Glutamatergic neuron (in vitro differentiated cells): ENCODE results near the gene RPS6KA5. TPM values are rescaled to one million over a fixed set of nuclear protein-coding genes. Genes with fewer than 3 reads are reported as not detected.

ENCODE experiments used
- DNase-seq: peaks from one replicate; pipeline ENCODE4 v3.0.0; 2022
- H3K27ac Mint-ChIP-seq: one replicate; pipeline ENCODE4 v1.8.0; 2020; ENCODE audit warnings: mild to moderate bottlenecking, mixed read lengths, inconsistent platforms; ENCODE audit not compliant: unreplicated experiment
- H3K27me3 Mint-ChIP-seq: one replicate; pipeline ENCODE4 v1.8.0; 2020; ENCODE audit warnings: mild to moderate bottlenecking, moderate library complexity, mixed read lengths, inconsistent platforms; ENCODE audit not compliant: unreplicated experiment
- H3K36me3 Mint-ChIP-seq: one replicate; pipeline ENCODE4 v1.8.0; 2020; ENCODE audit warnings: mild to moderate bottlenecking, mixed read lengths, inconsistent platforms; ENCODE audit not compliant: unreplicated experiment
- H3K4me1 Mint-ChIP-seq: one replicate; pipeline ENCODE4 v1.8.0; 2020; ENCODE audit warnings: mild to moderate bottlenecking, low read depth, mixed read lengths, inconsistent platforms; ENCODE audit not compliant: unreplicated experiment
- H3K4me3 Mint-ChIP-seq: one replicate; pipeline ENCODE4 v1.8.0; 2020; ENCODE audit warnings: mild to moderate bottlenecking, mixed read lengths, inconsistent platforms; ENCODE audit not compliant: unreplicated experiment
- H3K9me3 Mint-ChIP-seq: one replicate; pipeline ENCODE4 v1.8.0; 2020; ENCODE audit warnings: mild to moderate bottlenecking, moderate library complexity, mixed read lengths, inconsistent platforms; ENCODE audit not compliant: unreplicated experiment
- total RNA-seq: library from RNA; stranded (reverse); fragmentation: NEBNext Ultra II Directional; extraction: Animal tissue kit (Norgen Biotek cat#: 25700); gene quantifications from one replicate; pipeline ENCODE4 v1.2.1, GENCODE V29; 2021; ENCODE audit not compliant: unreplicated experiment
- TF ChIP-seq, protein P1 (sequence below): fragments of 200-600 bp; sonication (generic); IDR thresholded peaks from one replicate; pipeline ENCODE4 v1.5.0; 2021; ENCODE audit not compliant: partially characterized antibody, unreplicated experiment

RPS6KA5 gene
- total RNA-seq, 1 donor from 2014 or later = 3.8 TPM

DNA sequence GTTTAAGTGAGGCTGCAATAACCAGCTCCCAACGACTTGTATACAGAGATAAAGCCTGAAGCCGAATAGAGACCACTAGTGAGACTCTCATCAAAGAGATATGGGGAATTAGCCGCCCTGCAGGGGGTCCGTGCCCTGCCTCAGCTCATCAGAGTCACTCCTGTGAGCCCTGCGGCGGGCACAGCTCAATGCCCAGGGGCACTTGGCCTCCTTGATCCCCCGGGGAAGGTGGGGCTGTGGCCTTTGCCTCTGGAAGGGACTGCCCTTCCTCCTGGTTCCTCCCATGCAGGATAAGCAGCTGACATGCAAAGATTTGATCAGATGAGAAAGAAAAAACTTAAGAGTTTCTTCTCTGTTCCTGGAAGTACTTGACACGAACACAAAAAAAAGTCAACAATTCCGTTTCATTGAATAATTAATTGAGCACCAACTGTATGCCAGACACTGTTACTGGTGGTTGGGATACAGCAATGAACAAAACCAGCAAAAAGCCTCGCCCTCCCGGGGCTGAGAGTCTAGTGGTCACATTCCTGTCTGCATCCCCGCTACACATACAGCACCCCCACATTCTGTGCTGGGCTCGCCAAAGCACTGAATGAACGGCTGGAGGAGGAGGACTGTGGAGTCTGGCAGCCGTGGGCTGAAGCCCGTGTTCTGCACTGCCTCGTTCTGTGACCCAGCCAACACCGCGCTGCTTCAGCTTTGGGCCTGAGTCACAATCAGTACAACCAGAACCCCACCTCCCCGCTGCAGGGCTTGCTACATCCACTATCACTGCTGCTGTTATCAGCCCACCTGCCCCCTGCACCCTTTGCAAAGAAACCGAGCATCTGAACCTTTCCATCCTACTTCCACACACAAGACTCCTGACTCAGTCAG, 254.5 kb downstream of the RPS6KA5 start:
- Mint-ChIP-seq H3K4me1 (peaks cover 19% of the 10 kb centered on the region), H3K27ac (no peak overlapping the region), H3K9me3 (peaks cover 6% of the 10 kb centered on the region), H3K36me3 (peaks cover 6% of the 10 kb centered on the region), H3K27me3 (peaks cover 21% of the 10 kb centered on the region), H3K4me3 (no peak overlapping the region)
- TF ChIP-seq, protein P1, sequence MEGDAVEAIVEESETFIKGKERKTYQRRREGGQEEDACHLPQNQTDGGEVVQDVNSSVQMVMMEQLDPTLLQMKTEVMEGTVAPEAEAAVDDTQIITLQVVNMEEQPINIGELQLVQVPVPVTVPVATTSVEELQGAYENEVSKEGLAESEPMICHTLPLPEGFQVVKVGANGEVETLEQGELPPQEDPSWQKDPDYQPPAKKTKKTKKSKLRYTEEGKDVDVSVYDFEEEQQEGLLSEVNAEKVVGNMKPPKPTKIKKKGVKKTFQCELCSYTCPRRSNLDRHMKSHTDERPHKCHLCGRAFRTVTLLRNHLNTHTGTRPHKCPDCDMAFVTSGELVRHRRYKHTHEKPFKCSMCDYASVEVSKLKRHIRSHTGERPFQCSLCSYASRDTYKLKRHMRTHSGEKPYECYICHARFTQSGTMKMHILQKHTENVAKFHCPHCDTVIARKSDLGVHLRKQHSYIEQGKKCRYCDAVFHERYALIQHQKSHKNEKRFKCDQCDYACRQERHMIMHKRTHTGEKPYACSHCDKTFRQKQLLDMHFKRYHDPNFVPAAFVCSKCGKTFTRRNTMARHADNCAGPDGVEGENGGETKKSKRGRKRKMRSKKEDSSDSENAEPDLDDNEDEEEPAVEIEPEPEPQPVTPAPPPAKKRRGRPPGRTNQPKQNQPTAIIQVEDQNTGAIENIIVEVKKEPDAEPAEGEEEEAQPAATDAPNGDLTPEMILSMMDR = no peak
- DNase-seq = no peak

DNA sequence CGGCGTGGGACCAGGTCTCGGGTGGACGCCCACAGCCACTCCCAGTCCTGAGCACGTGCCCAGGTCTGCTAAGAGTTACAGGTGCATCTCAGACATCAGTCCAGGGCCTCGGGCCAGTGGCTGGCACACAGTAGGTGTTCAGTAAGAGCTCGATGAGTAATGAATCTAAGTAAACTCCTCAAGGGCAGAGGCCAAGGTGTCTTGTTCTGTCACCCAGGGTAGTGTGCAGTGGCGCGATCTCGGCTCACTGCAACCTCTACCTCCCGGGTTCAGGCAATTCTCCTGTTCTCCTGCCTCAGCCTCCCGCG, 255.4 kb downstream of the RPS6KA5 start:
- Mint-ChIP-seq H3K9me3 (peaks cover 5% of the 10 kb centered on the region), H3K4me1 (peaks cover 11% of the 10 kb centered on the region), H3K36me3 (peaks cover 6% of the 10 kb centered on the region), H3K4me3 (no peak overlapping the region), H3K27me3 (peaks cover 16% of the 10 kb centered on the region), H3K27ac (no peak overlapping the region)
- no peak for DNase-seq
- TF ChIP-seq, protein P1 = no peak

DNA sequence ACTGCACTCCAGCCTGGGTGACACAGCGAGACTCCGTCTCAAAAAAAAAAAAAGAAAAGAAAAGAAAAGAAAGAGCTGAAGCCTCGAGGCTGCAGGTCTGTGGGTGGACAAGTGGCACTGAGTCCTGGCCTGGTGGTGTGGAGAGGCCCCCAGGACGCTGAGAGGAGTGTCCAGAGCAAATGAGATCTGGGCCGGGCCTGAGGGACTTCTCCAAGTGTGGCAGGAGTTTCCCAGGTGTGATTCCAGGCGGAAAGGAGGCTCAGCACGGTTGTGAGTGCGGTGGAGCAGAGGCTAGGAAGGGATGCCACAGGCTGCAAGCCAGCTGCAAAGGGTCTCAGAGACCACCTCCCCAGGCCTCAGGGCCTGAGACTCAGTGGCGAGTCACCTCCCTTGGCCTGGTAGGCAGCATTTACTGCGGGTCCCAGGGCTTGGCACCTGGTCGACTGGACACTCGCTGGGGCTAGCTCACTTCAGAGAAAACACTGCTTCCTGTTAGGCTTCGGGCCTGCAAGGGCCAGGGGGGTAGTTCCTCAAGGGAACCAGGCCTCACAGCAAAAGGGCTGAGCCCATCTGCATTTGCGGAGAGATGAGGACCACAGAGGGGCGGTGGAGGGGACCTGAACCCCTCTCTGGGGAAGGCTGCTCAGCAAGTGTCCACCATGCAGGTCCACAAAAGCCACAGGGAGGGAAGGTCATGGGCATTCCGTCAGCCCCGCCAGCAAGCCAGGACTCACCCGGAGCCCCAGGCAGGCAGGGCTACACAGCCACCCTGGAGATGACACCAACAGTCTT, 256.0 kb downstream of the RPS6KA5 start:
- no peak for DNase-seq
- TF ChIP-seq, protein P1 = no peak
- Mint-ChIP-seq H3K4me1 (peaks cover 10% of the 10 kb centered on the region), H3K27ac (no peak overlapping the region), H3K4me3 (no peak overlapping the region), H3K9me3 (peaks cover 5% of the 10 kb centered on the region), H3K36me3 (peaks cover 6% of the 10 kb centered on the region), H3K27me3 (peaks cover 16% of the 10 kb centered on the region)

DNA sequence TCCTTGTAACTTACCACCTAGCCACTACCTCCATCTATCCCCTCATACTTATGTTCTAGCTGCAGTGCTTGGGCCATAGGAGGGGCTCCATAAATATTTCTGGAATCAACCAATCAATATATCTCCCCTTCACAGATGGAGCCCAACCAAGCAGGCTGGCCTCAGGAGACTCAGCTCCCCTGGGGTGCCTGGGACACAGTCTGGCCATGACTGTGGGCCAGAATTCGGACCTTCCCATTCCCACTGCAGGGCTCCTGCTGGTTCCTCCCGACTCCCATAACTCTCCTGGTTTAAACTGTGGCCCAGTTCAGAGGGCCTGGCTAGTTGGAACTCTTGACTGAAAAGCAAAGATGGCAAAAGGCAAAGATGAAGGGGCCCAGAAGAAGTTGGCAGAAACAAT, 257.2 kb downstream of the RPS6KA5 start:
- TF ChIP-seq, protein P1 = no peak
- Mint-ChIP-seq H3K27ac (peak overlapping the region; percentile 33), H3K27me3 (peaks cover 16% of the 10 kb centered on the region), H3K4me1 (peaks cover 10% of the 10 kb centered on the region), H3K36me3 (peaks cover 6% of the 10 kb centered on the region), H3K4me3 (no peak overlapping the region), H3K9me3 (peaks cover 5% of the 10 kb centered on the region)
- DNase-seq = no peak

DNA sequence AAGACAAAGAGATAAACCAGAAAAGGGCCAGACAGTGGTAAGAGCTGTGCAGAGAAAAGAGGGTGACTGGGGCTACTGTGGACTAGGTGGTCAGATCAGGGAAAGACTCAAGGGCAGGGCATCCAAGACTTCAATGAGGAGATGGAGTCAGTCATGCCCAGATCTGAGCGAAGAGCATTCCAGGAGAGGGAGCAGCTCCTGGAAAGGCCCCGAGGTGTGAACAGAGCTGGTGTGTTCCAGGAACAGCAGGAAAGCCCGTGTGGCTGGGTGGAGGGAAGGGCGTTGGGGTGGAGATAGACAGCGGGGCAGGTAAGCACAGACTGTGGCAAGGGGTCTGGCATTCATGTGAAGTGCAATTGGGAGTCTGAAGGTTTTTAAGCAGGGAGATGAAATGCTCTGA, 261.0 kb downstream of the RPS6KA5 start:
- H3K9me3 Mint-ChIP-seq = peaks cover 5% of the 10 kb centered on the region
- no peak for DNase-seq
- H3K4me3 Mint-ChIP-seq = no peak overlapping the region
- no peak overlapping the region for H3K27ac Mint-ChIP-seq
- H3K36me3 Mint-ChIP-seq = peaks cover 6% of the 10 kb centered on the region
- TF ChIP-seq, protein P1 = no peak
- peaks cover 32% of the 10 kb centered on the region for H3K4me1 Mint-ChIP-seq
- peaks cover 15% of the 10 kb centered on the region for H3K27me3 Mint-ChIP-seq
